ENCODE measurements around the gene GPR137C.

The GPR137C gene

DNA sequence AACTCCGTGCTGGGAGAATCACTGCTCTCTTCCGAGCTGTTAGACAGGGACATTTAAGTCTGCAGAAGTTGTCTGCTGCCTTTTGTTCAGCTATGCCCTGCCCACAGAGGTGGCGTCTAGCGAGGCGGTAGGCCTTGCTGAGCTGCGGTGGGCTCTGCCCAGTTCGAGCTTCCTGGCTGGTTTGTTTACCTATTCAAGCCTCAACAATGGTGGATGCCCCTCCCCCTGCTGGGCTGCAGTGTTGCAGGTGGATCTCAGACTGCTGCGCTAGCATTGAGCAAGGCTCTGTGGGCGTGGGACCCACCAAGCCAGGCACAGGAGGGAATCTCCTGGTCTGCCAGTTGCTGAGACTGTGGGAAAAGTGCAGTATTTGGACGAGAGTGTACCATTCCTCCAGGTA lies 43.7 kb downstream of the GPR137C start:
- TF ChIP-seq, protein P1, sequence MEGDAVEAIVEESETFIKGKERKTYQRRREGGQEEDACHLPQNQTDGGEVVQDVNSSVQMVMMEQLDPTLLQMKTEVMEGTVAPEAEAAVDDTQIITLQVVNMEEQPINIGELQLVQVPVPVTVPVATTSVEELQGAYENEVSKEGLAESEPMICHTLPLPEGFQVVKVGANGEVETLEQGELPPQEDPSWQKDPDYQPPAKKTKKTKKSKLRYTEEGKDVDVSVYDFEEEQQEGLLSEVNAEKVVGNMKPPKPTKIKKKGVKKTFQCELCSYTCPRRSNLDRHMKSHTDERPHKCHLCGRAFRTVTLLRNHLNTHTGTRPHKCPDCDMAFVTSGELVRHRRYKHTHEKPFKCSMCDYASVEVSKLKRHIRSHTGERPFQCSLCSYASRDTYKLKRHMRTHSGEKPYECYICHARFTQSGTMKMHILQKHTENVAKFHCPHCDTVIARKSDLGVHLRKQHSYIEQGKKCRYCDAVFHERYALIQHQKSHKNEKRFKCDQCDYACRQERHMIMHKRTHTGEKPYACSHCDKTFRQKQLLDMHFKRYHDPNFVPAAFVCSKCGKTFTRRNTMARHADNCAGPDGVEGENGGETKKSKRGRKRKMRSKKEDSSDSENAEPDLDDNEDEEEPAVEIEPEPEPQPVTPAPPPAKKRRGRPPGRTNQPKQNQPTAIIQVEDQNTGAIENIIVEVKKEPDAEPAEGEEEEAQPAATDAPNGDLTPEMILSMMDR (conservative IDR thresholded peaks at IDR 0.05; ENCODE audit: control insufficient read depth, insufficient read depth, low read depth, low read length) = no peak
- no peak overlapping the region for H3K4me3 ChIP-seq (ENCODE audit: control insufficient read depth, low read depth, low read length)
- no peak for DNase-seq (ENCODE audit: low read depth)

DNA sequence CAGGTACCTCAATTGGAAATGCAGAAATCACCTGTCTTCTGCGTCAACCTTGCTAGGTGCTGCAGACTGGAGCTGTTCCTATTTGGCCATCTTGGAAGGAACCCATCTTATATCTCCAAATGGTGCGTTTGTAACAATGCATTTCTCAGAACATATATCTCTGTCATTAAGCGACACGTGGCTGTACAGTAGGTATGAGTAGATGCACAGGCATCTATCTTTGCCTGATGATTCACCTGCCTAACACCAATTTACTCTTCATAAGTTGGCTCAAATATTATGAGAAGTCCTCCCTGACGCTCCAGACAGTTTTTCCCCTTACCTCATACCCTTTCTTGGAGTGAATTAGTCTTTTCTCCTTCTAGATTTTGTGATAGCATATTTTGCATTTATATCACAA lies 44.2 kb downstream of the GPR137C start:
- DNase-seq (ENCODE audit: low read depth) = peak; percentile 4

DNA sequence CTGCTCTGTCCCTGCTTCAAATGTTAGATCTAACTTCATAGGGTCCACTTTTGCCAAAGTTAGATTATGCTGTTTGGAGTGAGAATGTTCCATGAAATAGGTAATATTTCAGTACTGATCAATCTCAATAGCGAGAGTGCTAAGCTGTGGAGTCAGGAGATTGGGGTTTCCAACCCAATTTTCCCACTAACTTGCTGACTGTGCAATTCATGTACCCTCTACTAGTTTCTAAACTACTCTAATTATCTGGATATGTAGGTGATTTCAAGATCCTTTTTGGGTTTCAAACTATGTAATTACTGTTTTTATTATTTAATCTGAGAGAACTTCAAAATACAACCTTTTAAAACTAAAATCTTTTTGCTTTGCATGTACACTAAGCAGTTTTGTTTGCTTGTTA lies 45.9 kb downstream of the GPR137C start:
- DNase-seq (ENCODE audit: low read depth) = no peak
- no peak overlapping the region for H3K4me3 ChIP-seq (ENCODE audit: control insufficient read depth, low read depth, low read length)
- TF ChIP-seq, protein P1 (conservative IDR thresholded peaks at IDR 0.05; ENCODE audit: control insufficient read depth, insufficient read depth, low read depth, low read length) = no peak

More for the DNA sequence above, 44.2 kb downstream of the GPR137C start:
- no peak overlapping the region for H3K4me3 ChIP-seq (ENCODE audit: control insufficient read depth, low read depth, low read length)
- TF ChIP-seq, protein P1 (conservative IDR thresholded peaks at IDR 0.05; ENCODE audit: control insufficient read depth, insufficient read depth, low read depth, low read length) = no peak

DNA sequence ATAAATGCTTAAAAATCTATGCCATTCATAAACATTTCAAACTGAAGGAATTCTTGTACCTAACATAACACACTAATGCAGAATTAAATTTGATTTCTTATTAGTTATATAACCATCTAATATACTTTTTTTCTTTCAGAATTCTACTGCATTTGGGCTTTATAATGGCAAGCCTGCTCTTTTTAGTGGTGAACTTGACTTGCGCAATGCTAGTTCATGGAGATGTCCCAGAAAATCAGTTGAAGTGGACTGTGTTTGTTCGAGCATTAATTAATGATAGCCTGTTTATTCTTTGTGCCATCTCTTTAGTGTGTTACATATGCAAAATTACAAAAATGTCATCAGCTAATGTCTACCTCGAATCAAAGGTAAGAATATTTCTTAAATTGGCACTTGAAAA lies 47.3 kb downstream of the GPR137C start:
- TF ChIP-seq, protein P1 (conservative IDR thresholded peaks at IDR 0.05; ENCODE audit: control insufficient read depth, insufficient read depth, low read depth, low read length) = no peak
- no peak for DNase-seq (ENCODE audit: low read depth)
- H3K4me3 ChIP-seq (ENCODE audit: control insufficient read depth, low read depth, low read length) = no peak overlapping the region

DNA sequence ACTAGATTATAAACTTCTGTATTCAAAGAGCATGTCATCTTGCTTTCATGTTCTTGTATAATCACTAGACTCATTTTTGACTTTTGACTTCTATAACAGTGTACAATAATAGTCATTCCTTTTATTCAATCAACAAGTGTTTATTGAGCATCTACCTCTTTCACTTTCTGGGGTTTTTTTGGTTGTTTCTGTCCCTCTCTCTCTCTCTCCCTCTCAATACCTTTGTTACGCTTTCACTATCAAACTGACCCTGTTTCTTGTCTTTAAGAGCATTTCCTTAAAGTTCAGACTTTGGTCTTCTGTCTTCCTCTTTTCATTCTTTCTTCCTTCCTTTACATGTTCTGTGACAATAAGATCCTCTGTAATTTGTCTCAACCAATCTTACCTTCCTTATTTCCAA lies 49.5 kb downstream of the GPR137C start:
- TF ChIP-seq, protein P1 (conservative IDR thresholded peaks at IDR 0.05; ENCODE audit: control insufficient read depth, insufficient read depth, low read depth, low read length) = no peak
- DNase-seq (ENCODE audit: low read depth) = no peak
- no peak overlapping the region for H3K4me3 ChIP-seq (ENCODE audit: control insufficient read depth, low read depth, low read length)

DNA sequence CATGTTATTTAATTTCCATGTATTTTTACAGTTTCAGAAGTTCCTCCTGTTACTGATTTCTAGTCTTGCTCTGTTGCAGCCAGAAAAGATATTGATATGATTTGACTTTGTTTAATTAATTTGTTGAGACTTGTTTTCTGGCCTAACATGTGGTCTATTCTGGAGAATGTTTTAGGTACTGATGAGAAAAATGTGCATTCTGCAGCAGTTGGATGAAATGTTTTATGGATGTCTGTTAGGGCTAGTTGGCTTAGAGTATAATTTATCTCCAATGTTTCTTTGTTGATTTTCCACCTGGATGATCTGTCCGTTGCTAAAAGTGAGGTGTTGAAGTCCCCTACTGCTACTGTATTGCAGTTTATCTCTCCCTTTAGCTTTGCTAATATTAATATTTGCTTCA lies 54.4 kb downstream of the GPR137C start:
- no peak for DNase-seq (ENCODE audit: low read depth)
- TF ChIP-seq, protein P1 (conservative IDR thresholded peaks at IDR 0.05; ENCODE audit: control insufficient read depth, insufficient read depth, low read depth, low read length) = no peak
- no peak overlapping the region for H3K4me3 ChIP-seq (ENCODE audit: control insufficient read depth, low read depth, low read length)

DNA sequence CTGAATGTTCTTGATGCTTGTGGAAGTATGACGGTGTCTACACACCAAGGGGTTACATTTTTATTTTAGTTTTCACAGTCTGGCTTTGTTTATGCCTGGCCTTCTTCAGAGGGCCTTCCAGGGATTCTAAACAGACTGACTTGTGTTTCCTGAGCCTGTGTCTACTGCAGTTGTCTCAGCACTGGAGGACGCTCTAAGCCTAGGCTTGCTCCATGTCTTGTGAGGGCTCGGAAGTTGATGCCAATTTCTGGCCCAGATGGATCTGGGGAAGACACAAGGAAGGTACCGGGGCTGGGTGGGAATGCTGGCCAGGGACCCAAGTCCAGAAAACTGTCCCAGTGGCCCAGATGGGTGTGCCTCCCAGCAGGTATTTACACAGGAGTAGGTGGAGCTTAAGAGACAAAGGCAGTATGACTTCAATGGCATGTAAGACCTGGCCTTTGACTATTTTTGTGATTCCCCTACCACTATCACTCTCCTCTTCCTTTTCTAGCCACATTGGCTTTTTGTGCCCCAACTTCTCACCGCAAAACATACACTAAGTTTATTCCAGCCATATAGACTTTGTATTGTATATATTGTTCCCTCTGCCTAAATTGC lies 56.9 kb downstream of the GPR137C start:
- no peak overlapping the region for H3K4me3 ChIP-seq (ENCODE audit: control insufficient read depth, low read depth, low read length)
- no peak for DNase-seq (ENCODE audit: low read depth)
- TF ChIP-seq, protein P1 (conservative IDR thresholded peaks at IDR 0.05; ENCODE audit: control insufficient read depth, insufficient read depth, low read depth, low read length) = no peak
